ENCODE measurements around the gene DYNLRB2.

DYNLRB2 gene

DNA sequence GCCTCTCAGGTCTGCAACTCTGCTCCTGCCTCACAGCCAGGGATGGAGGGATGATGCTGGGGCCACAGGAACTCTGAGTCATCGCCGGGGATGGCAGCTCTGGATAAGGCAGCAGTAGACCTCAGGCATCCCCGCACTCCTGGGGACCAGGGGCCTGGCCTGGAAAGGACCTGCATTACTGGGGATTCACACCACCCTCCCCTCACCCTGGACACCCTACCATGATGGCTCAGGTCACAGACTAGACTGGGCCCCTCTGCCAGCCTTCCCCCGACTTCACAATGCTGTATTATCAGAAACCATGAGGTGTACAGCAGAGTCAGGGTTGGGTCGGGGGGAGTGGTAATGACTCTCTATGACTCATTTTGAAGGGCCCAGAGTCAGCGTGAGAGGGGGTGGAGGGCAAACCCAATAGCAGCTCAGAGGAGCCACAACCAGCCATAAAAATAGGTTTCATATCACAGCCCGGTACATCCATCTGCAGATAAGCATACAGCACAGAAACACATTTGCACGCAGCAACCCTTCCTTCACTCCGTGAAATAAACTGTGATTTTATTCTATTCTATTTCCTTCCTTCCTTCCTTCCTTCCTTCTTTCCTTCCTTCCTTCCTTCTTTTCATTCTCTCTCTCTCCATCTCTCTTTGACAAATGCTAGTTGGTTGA, 28.8 kb downstream of the DYNLRB2 start:
- TF ChIP-seq POLR2A (IDR thresholded peaks at IDR 0.05; ENCODE audit: low read depth, low read length), result no peak
- DNase-seq (ENCODE audit: insufficient read length, low spot score) (peak; percentile 85), FAIRE-seq (peak; percentile 55)

DNA sequence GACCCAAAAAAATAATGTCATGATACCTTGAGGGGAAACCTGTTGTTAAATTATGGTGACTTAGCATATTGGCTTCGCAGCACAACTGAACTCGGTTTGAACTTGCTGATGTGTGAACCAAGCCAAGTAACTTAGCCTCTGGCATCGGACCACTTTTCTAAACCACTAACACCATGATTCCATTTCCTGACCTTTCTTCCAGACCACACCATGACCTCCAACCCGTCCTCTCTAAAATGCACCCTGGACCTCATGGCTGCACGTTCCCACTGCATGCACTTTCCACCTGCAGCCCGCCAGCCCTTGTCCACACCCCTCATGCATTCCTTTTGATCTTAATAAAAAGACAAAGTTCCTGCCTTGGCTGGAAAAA, 29.3 kb downstream of the DYNLRB2 start:
- DNase-seq (ENCODE audit: insufficient read length, low spot score), result no peak
- FAIRE-seq, result peak; percentile 57
- no peak for TF ChIP-seq POLR2A (IDR thresholded peaks at IDR 0.05; ENCODE audit: low read depth, low read length)

- no peak for DNase-seq (ENCODE audit: insufficient read length, low spot score)
- no peak for FAIRE-seq
- no peak for TF ChIP-seq POLR2A (IDR thresholded peaks at IDR 0.05; ENCODE audit: low read depth, low read length)
These were observed 32.9 kb downstream of the DYNLRB2 start for GRCh38 chr16:80573700-80574120.

DNA sequence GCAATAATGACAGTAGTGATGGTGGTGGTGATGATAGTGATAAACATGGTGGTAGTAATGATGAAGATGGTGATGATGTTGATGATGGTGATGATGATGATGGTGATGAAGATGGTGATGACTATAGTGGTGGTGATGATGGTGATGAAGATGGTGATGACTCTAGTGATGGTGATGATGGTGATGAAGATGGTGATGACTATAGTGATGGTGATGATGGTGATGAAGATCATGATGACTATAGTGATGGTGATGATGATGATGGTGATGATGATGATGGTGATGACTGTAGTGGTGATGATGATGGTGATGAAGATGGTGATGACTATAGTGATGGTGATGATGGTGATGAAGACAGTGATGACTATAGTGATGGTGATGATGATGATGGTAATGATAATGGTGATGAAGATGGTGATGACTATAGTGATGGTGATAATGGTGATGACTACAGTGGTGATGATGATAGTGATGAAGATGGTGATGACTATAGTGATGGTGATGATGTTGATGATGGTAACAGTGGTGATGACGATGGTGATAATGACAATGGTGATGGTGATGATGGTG, 35.6 kb downstream of the DYNLRB2 start:
- no peak for TF ChIP-seq POLR2A (IDR thresholded peaks at IDR 0.05; ENCODE audit: low read depth, low read length)
- DNase-seq (ENCODE audit: insufficient read length, low spot score), result no peak
- FAIRE-seq, result no peak

GRCh38 chr16:80577485-80578280, 36.9 kb downstream of the DYNLRB2 start:
- FAIRE-seq (no peak), DNase-seq (ENCODE audit: insufficient read length, low spot score) (no peak)

GRCh38 chr16:80580109-80580832, 39.5 kb downstream of the DYNLRB2 start:
- DNase-seq (ENCODE audit: insufficient read length, low spot score), result no peak
- no peak for FAIRE-seq
- TF ChIP-seq POLR2A (IDR thresholded peaks at IDR 0.05; ENCODE audit: low read depth, low read length), result no peak

More at GRCh38 chr16:80577485-80578280, 36.9 kb downstream of the DYNLRB2 start:
- TF ChIP-seq POLR2A (IDR thresholded peaks at IDR 0.05; ENCODE audit: low read depth, low read length), result no peak

GRCh38 chr16:80583466-80583865, 42.7 kb downstream of the DYNLRB2 start:
- no peak for TF ChIP-seq POLR2A (IDR thresholded peaks at IDR 0.05; ENCODE audit: low read depth, low read length)
- DNase-seq (ENCODE audit: insufficient read length, low spot score) (peak; percentile 49), FAIRE-seq (peak; percentile 76)

DNA sequence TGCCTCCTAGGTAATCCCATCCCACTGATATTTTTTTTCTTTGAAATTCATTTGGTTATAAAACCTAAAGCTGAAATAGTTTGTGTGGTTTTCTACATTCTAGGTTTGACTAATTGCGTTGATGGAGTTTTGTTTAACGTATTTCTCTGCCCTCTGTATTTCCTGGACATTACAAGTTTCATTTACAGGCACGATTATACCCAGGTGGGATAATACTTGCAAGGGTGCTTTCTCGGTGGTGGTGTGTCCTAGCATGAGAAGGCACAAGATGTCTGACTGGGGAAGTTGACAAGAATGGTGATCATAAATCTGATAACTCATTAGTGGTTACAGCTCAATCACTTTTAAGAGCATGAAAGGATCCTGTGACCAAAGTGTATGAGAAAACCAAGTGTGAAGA, 45.0 kb downstream of the DYNLRB2 start:
- FAIRE-seq (no peak), DNase-seq (ENCODE audit: insufficient read length, low spot score) (no peak)
- TF ChIP-seq POLR2A (IDR thresholded peaks at IDR 0.05; ENCODE audit: low read depth, low read length), result no peak

GRCh38 chr16:80586476-80586875, 45.7 kb downstream of the DYNLRB2 start:
- TF ChIP-seq POLR2A (IDR thresholded peaks at IDR 0.05; ENCODE audit: low read depth, low read length), result no peak
- no peak for FAIRE-seq
- DNase-seq (ENCODE audit: insufficient read length, low spot score), result no peak

DNA sequence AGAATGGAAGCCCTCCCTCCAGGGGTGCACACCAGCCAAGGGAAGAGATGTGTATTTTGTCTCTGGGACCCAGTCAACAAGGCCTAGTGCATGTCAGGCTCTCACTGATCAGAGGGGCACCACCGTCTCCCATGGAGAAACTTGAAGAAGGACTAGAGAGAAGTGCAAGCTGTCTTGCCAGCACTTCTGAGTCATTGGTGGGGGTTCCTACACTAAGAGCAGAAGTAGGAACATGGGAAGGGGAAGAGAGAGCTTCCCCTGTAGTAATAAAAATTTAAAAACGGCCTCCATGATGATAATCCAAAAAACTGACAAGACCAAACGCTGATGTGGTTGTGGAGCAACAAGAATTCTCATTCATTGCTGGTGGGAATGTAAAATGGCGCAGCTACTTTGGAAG, 46.3 kb downstream of the DYNLRB2 start:
- TF ChIP-seq POLR2A (IDR thresholded peaks at IDR 0.05; ENCODE audit: low read depth, low read length), result no peak
- no peak for DNase-seq (ENCODE audit: insufficient read length, low spot score)

GRCh38 chr16:80591071-80591915, 50.5 kb downstream of the DYNLRB2 start:
- DNase-seq (ENCODE audit: insufficient read length, low spot score) (no peak), FAIRE-seq (no peak)
- TF ChIP-seq POLR2A (IDR thresholded peaks at IDR 0.05; ENCODE audit: low read depth, low read length), result no peak

More for the DNA sequence above, 46.3 kb downstream of the DYNLRB2 start:
- no peak for FAIRE-seq

- TF ChIP-seq POLR2A (IDR thresholded peaks at IDR 0.05; ENCODE audit: low read depth, low read length), result no peak
- FAIRE-seq (no peak), DNase-seq (ENCODE audit: insufficient read length, low spot score) (no peak)
These were observed 51.5 kb downstream of the DYNLRB2 start for GRCh38 chr16:80592273-80592672.

- no peak for FAIRE-seq
- TF ChIP-seq POLR2A (IDR thresholded peaks at IDR 0.05; ENCODE audit: low read depth, low read length), result no peak
- DNase-seq (ENCODE audit: insufficient read length, low spot score), result no peak
These were observed 54.0 kb downstream of the DYNLRB2 start for GRCh38 chr16:80594756-80595155.
